ENCODE measurements around the gene LRP8.

Gene LRP8

DNA sequence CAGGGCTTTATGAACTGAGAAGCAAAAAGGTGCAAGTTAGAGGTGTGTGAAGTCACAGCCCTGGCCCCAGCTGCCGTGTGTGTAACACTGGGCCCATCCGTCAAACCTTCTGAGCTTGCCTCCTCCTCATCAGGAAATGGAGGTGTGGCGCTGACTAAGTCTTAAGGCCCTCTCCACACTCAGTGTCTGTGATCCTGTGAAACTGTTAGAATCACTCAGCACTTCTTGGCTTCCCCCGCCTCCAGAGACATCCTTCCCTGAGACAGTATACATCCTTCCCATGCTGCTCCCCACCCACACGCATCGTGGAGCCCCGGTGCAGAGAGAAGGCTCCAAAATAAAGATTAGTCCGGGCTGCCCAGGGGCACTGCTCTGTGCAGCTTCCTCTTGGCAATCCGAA, 33.3 kb downstream of the LRP8 start:
- Histone ChIP-seq H3K27me3 (ENCODE audit: control insufficient read depth, insufficient read depth, low read length, poor library complexity, severe bottlenecking) (peaks cover 18% of the 10 kb centered on the region), H3K4me1 (ENCODE audit: control insufficient read depth, insufficient read depth, low read length) (peaks cover 49% of the 10 kb centered on the region)

DNA sequence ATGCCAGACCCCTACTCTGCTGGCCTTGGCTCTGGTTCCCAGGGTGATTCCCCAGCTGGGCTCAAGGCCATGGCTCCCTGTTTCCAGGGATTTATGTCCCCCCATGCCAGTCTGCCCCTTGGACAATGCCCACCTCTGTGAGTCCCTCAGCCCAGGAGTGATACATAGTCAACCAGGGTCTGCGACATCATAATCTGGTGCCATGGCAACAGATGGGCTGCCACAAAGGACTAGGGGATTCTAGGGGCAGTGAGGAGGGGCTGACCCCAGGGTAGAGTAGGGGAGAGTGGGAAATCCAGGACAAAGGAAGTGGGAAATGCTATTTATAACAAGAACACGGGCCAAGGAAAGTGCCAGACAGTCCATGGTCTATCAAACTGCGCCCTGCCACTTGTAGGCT, 33.8 kb downstream of the LRP8 start:
- H3K4me3 ChIP-seq (ENCODE audit: insufficient read depth, low read depth, low read length), result no peak overlapping the region
- no peak overlapping the region for H3K27ac ChIP-seq (ENCODE audit: insufficient read depth, low read depth, low read length, poor library complexity, severe bottlenecking)
- peaks cover 20% of the 10 kb centered on the region for H3K27me3 ChIP-seq (ENCODE audit: control insufficient read depth, insufficient read depth, low read length, poor library complexity, severe bottlenecking)
- 92 to 95% methylated on average over 3 of the region's 3 CpGs for WGBS, 2 experiments
- H3K36me3 ChIP-seq (ENCODE audit: control insufficient read depth, insufficient read depth, low read length), result no peaks in the 10 kb centered on the region
- peaks cover 54% of the 10 kb centered on the region for H3K4me1 ChIP-seq (ENCODE audit: control insufficient read depth, insufficient read depth, low read length)
- no peaks in the 10 kb centered on the region for H3K9me3 ChIP-seq (ENCODE audit: control insufficient read depth, low read length)

More for the DNA sequence above, 33.3 kb downstream of the LRP8 start:
- no peaks in the 10 kb centered on the region for H3K9me3 ChIP-seq (ENCODE audit: control insufficient read depth, low read length)
- WGBS, 2 experiments, result 92 to 93% methylated on average over 9 of the region's 9 CpGs
- no peak overlapping the region for H3K27ac ChIP-seq (ENCODE audit: insufficient read depth, low read depth, low read length, poor library complexity, severe bottlenecking)
- H3K36me3 ChIP-seq (ENCODE audit: control insufficient read depth, insufficient read depth, low read length), result no peaks in the 10 kb centered on the region
- no peak overlapping the region for H3K4me3 ChIP-seq (ENCODE audit: insufficient read depth, low read depth, low read length)

DNA sequence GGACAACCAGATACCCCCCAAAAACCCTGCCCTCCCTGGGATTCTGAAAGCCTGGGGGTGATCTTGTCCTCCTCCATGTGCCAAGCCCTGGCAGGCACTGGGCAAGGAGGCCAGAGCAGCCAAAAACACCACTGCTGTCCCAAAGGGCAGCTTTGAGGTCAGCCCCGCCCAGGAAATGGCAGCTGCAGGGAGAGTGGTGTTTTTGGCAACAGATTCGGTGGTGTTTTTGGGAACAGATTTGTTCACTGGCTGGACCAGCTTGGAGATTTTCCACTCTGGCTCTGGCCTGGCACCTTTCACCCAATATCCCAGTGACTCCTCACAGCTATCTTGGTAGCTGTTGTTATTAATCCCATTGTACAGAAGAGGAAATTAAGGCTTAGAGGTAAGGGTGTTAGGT, 34.7 kb downstream of the LRP8 start:
- Histone ChIP-seq H3K4me3 (ENCODE audit: insufficient read depth, low read depth, low read length) (no peak overlapping the region), H3K36me3 (ENCODE audit: control insufficient read depth, insufficient read depth, low read length) (no peaks in the 10 kb centered on the region), H3K27ac (ENCODE audit: insufficient read depth, low read depth, low read length, poor library complexity, severe bottlenecking) (no peak overlapping the region), H3K4me1 (ENCODE audit: control insufficient read depth, insufficient read depth, low read length) (peaks cover 57% of the 10 kb centered on the region), H3K27me3 (ENCODE audit: control insufficient read depth, insufficient read depth, low read length, poor library complexity, severe bottlenecking) (peaks cover 20% of the 10 kb centered on the region), H3K9me3 (ENCODE audit: control insufficient read depth, low read length) (no peaks in the 10 kb centered on the region)
- 95 to 99% methylated on average over 2 of the region's 2 CpGs for WGBS, 2 experiments

DNA sequence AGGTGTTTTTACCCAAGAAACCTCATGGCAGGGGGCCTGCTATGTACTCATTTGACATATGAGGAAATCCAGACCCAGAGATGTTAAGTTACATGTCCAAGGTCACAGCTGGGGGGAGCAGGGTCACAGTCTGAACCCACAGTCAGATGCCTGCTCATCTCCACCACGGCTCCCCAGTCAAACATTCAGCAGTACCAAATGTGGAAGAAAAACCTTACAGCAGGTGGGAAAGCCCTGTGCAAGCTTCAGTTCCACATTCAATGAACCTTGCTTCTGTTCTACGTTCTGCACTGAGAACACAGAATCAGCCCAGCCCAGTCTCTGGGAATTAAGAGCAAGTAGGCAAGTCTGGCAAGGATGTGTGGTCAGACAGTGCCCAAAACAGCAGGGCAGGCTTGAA, 35.2 kb downstream of the LRP8 start:
- Histone ChIP-seq H3K36me3 (ENCODE audit: control insufficient read depth, insufficient read depth, low read length) (no peaks in the 10 kb centered on the region), H3K9me3 (ENCODE audit: control insufficient read depth, low read length) (no peaks in the 10 kb centered on the region), H3K27ac (ENCODE audit: insufficient read depth, low read depth, low read length, poor library complexity, severe bottlenecking) (no peak overlapping the region), H3K4me3 (ENCODE audit: insufficient read depth, low read depth, low read length) (no peak overlapping the region), H3K4me1 (ENCODE audit: control insufficient read depth, insufficient read depth, low read length) (peaks cover 56% of the 10 kb centered on the region), H3K27me3 (ENCODE audit: control insufficient read depth, insufficient read depth, low read length, poor library complexity, severe bottlenecking) (peaks cover 20% of the 10 kb centered on the region)
- WGBS, 2 experiments, result 92 to 94% methylated on average over 2 of the region's 2 CpGs

DNA sequence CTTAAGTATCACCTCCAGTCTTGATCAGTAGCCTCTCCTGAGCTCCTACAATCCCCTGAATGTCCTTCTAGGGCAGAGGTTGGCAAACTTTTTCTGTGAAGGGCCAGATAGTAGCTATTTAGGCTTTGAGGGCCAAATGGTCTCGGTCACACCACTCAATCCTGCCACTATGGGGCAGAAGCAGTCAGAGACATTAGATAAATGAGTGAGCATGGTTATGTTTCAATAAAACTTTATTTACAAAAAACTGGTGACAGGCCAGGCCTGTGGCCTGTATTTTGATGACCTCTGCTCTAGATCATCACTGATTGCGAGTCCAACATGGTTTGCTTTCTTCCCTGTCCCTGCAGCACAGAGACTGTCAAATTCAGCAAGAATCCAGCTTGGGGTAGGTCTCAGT, 36.3 kb downstream of the LRP8 start:
- no peaks in the 10 kb centered on the region for H3K36me3 ChIP-seq (ENCODE audit: control insufficient read depth, insufficient read depth, low read length)
- H3K4me1 ChIP-seq (ENCODE audit: control insufficient read depth, insufficient read depth, low read length), result peaks cover 56% of the 10 kb centered on the region
- H3K27me3 ChIP-seq (ENCODE audit: control insufficient read depth, insufficient read depth, low read length, poor library complexity, severe bottlenecking), result peaks cover 20% of the 10 kb centered on the region
- no peaks in the 10 kb centered on the region for H3K9me3 ChIP-seq (ENCODE audit: control insufficient read depth, low read length)
- H3K27ac ChIP-seq (ENCODE audit: insufficient read depth, low read depth, low read length, poor library complexity, severe bottlenecking), result no peak overlapping the region
- WGBS, 2 experiments, result 93 to 95% methylated on average over 2 of the region's 2 CpGs
- H3K4me3 ChIP-seq (ENCODE audit: insufficient read depth, low read depth, low read length), result no peak overlapping the region

DNA sequence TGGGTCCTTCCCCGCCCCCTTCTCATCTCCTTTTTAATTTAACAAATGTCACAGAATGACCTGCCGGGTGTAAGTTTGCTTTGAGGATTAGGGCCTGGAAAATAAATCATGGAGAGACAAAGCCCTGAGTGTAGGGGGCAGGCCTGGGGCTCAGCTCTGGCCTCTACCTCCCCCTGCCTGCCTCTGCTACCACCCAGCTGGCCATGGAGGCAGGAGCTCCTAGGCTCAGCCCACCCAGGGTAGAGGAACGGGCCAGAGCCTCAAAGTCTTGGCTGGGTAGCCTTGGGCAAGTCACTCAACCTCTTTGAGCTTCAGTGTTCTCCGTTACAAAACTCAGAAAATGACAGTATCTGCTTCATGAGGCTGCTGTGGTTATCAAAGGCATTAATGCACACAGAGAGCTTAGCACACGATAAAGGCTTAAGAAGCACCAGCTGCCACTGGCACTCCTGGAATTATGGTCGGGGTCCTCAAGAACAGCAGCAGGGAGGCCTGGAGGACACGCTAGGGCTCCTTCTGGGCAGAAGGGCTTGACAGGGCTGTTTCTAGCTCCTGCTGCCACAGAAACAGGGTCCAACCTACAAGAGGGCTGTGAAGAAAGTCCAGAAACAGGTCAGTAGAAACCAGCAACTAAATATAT, 39.0 kb downstream of the LRP8 start:
- 52 to 56% methylated on average over 7 of the region's 7 CpGs for WGBS, 2 experiments
- peaks cover 20% of the 10 kb centered on the region for H3K27me3 ChIP-seq (ENCODE audit: control insufficient read depth, insufficient read depth, low read length, poor library complexity, severe bottlenecking)
- no peak overlapping the region for H3K4me3 ChIP-seq (ENCODE audit: insufficient read depth, low read depth, low read length)
- H3K27ac ChIP-seq (ENCODE audit: insufficient read depth, low read depth, low read length, poor library complexity, severe bottlenecking), result peak overlapping the region; percentile 89
- no peaks in the 10 kb centered on the region for H3K36me3 ChIP-seq (ENCODE audit: control insufficient read depth, insufficient read depth, low read length)
- no peaks in the 10 kb centered on the region for H3K9me3 ChIP-seq (ENCODE audit: control insufficient read depth, low read length)
- peaks cover 34% of the 10 kb centered on the region for H3K4me1 ChIP-seq (ENCODE audit: control insufficient read depth, insufficient read depth, low read length)

DNA sequence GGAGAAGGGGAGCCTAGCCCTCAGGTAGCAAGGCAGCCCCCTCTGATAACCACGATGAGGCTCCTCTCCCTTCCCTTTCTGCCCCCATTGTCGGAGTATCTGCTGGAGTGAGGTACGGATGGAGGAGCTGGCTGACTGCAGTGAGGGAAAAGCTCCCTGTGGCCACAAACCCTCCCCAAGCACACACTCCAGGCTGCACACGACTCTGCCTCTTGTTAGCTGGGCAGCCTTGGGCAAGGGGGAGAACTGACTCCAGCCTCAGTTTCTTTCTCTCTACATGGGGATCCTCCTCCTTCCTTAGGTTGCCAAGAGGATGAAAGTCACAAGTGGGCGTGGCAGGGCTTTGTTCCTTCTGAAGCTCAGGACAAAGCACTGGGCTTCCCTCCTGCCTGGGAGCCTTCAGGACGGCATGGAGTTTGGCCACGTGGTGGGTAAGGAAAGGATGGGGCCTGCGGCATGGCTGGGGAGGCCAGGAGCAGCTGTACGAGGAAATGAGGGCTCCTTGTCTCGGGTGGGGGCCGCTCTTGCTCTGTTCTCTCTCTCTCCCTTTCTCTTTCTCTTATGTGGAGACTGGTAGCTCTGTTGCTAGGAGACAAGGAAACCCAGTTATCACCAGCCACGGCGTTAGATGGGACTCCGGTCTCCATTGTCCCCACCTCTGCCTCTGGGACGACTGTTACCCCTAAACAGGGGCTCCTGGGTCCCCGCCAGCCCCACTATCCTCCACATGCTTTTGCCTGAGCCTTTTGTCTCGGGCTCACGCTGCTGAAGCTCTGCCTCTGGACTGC, 39.7 kb downstream of the LRP8 start:
- Histone ChIP-seq H3K4me3 (ENCODE audit: insufficient read depth, low read depth, low read length) (no peak overlapping the region), H3K36me3 (ENCODE audit: control insufficient read depth, insufficient read depth, low read length) (no peaks in the 10 kb centered on the region), H3K27me3 (ENCODE audit: control insufficient read depth, insufficient read depth, low read length, poor library complexity, severe bottlenecking) (peaks cover 20% of the 10 kb centered on the region), H3K9me3 (ENCODE audit: control insufficient read depth, low read length) (no peaks in the 10 kb centered on the region), H3K27ac (ENCODE audit: insufficient read depth, low read depth, low read length, poor library complexity, severe bottlenecking) (peak overlapping the region; percentile 89), H3K4me1 (ENCODE audit: control insufficient read depth, insufficient read depth, low read length) (peaks cover 34% of the 10 kb centered on the region)
- WGBS, 2 experiments, result 14 to 15% methylated on average over 18 of the region's 18 CpGs

DNA sequence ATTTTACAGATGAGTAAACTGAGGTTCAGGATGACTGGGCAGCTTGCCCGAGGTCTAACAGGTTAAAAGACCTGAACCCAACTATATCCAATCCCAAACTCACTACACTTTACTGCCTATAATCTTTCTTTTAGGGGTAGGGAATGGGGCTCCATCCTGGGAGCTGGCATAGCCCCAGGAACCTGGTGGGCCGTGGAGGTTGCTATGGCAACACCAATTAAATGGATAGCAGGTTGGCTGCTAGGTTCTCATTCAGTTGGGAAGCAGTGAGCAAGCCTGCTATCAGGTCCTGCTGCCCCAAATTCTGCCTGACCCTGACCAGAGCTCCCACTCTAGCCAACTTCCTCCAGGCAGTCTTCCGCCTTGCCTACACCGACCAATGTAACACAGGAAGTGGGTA, 40.9 kb downstream of the LRP8 start:
- Histone ChIP-seq H3K27ac (ENCODE audit: insufficient read depth, low read depth, low read length, poor library complexity, severe bottlenecking) (no peak overlapping the region), H3K4me3 (ENCODE audit: insufficient read depth, low read depth, low read length) (no peak overlapping the region), H3K27me3 (ENCODE audit: control insufficient read depth, insufficient read depth, low read length, poor library complexity, severe bottlenecking) (peaks cover 17% of the 10 kb centered on the region), H3K9me3 (ENCODE audit: control insufficient read depth, low read length) (no peaks in the 10 kb centered on the region), H3K36me3 (ENCODE audit: control insufficient read depth, insufficient read depth, low read length) (no peaks in the 10 kb centered on the region), H3K4me1 (ENCODE audit: control insufficient read depth, insufficient read depth, low read length) (peaks cover 34% of the 10 kb centered on the region)
- 78 to 82% methylated on average over 4 of the region's 4 CpGs for WGBS, 2 experiments

DNA sequence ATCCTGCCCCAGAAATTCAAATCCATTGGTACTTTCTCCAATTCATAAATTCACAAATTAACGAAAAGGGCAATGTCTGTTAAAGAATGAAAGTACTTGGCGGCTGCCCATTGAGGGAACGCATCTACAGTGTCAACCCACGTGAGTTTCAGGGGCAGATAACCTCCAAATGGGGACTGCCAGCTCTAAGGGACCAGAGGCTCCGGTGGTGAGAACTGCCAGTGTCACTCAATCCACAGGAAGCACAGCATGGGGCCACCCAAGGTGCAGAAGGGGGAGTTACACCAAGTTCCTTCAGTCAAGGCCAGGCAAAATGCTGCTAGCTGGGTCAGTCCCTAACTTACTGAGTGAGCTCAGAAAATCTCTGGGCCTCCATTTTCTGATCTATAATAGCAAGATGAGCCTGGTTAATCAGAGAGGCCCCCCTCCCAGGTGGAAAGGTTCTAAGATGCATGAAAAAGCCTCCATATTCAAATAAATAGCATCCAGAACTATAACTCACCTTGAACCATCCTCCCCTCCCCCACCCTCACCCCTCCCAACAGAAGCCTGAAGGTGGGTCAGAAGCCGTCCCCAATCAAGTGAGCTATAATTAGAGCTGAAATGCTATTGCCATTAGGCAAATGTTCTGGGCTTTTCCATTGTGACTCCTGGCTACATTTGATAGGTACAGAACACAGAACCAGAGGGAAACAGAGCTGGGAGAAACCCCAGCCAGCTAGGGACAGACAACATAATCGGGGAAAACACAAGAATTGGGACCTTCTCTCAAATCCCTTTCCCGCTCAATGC, 41.7 kb downstream of the LRP8 start:
- no peak overlapping the region for H3K4me3 ChIP-seq (ENCODE audit: insufficient read depth, low read depth, low read length)
- no peaks in the 10 kb centered on the region for H3K9me3 ChIP-seq (ENCODE audit: control insufficient read depth, low read length)
- no peak overlapping the region for H3K27ac ChIP-seq (ENCODE audit: insufficient read depth, low read depth, low read length, poor library complexity, severe bottlenecking)
- WGBS, 2 experiments, result 75 to 86% methylated on average over 8 of the region's 8 CpGs
- H3K27me3 ChIP-seq (ENCODE audit: control insufficient read depth, insufficient read depth, low read length, poor library complexity, severe bottlenecking), result peaks cover 15% of the 10 kb centered on the region
- no peaks in the 10 kb centered on the region for H3K36me3 ChIP-seq (ENCODE audit: control insufficient read depth, insufficient read depth, low read length)
- H3K4me1 ChIP-seq (ENCODE audit: control insufficient read depth, insufficient read depth, low read length), result peaks cover 34% of the 10 kb centered on the region

DNA sequence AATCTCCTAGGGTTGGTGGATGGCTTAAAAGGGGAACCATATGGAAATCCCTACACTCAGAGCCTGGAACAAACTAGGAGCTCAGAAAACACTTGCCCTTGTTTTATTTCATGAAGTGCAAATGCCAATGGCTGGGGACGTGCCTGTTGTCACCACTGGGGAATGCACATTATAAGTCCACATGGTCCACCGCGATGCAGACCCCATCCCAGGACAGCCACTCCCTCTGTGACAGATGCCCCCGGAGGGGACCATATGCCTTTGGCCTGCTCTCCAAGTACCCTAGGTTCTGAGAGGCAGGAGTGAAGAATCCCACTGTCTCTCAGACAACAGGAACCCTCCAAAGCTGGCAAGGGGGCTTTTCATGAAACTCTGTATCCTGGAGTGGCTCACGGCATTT, 42.3 kb downstream of the LRP8 start:
- 75% methylated on average over 5 of the region's 5 CpGs for WGBS, 2 experiments
- Histone ChIP-seq H3K4me1 (ENCODE audit: control insufficient read depth, insufficient read depth, low read length) (peaks cover 34% of the 10 kb centered on the region), H3K4me3 (ENCODE audit: insufficient read depth, low read depth, low read length) (no peak overlapping the region), H3K27me3 (ENCODE audit: control insufficient read depth, insufficient read depth, low read length, poor library complexity, severe bottlenecking) (peaks cover 12% of the 10 kb centered on the region), H3K27ac (ENCODE audit: insufficient read depth, low read depth, low read length, poor library complexity, severe bottlenecking) (no peak overlapping the region), H3K36me3 (ENCODE audit: control insufficient read depth, insufficient read depth, low read length) (no peaks in the 10 kb centered on the region), H3K9me3 (ENCODE audit: control insufficient read depth, low read length) (no peaks in the 10 kb centered on the region)
